HPDE6-E6E7 (cell line): ENCODE measurements around the gene FAR1.
"Not testable (repeated sequence)": the region's sequence is repeated elsewhere in the genome, so short reads cannot be mapped to it uniquely, and the experiment has no call there.

Experiments used
- DNase-seq: peaks from one replicate; pipeline ENCODE4 v3.0.0; 2011; ENCODE audit warnings: missing footprints; ENCODE audit errors: extremely low spot score

The FAR1 gene

GRCh38 chr11:13705710-13706109, 37.2 kb downstream of the FAR1 start:
- DNase-seq, result no peak

- DNase-seq, result no peak
Measured at GRCh38 chr11:13713982-13714381, 45.5 kb downstream of the FAR1 start.

GRCh38 chr11:13717331-13717730, 48.9 kb downstream of the FAR1 start:
- no peak for DNase-seq

- DNase-seq, result no peak
Measured at GRCh38 chr11:13718394-13718793, 49.9 kb downstream of the FAR1 start.

- DNase-seq, result no peak
Measured at GRCh38 chr11:13720940-13721339, 52.5 kb downstream of the FAR1 start.

GRCh38 chr11:13721760-13722159, 53.3 kb downstream of the FAR1 start:
- no peak for DNase-seq

- DNase-seq, result no peak
Measured at GRCh38 chr11:13726456-13726855, 58.0 kb downstream of the FAR1 start.

GRCh38 chr11:13728076-13728475, 59.6 kb downstream of the FAR1 start:
- DNase-seq, result no peak

GRCh38 chr11:13734530-13734929, 66.1 kb downstream of the FAR1 start:
- no peak for DNase-seq

GRCh38 chr11:13745165-13745564, 76.7 kb downstream of the FAR1 start:
- no peak for DNase-seq

- not testable (repeated sequence) for DNase-seq
Measured at GRCh38 chr11:13753316-13753715, 84.8 kb downstream of the FAR1 start.

GRCh38 chr11:13759050-13759449, 90.6 kb downstream of the FAR1 start:
- no peak for DNase-seq

- no peak for DNase-seq
Measured at GRCh38 chr11:13760115-13760514, 91.6 kb downstream of the FAR1 start.

GRCh38 chr11:13761250-13761649, 92.8 kb downstream of the FAR1 start:
- DNase-seq, result no peak

GRCh38 chr11:13761716-13762115, 93.2 kb downstream of the FAR1 start:
- no peak for DNase-seq

- DNase-seq, result no peak
Measured at GRCh38 chr11:13762718-13763117, 94.2 kb downstream of the FAR1 start.

- DNase-seq, result no peak
Measured at GRCh38 chr11:13763341-13763740, 94.9 kb downstream of the FAR1 start.

GRCh38 chr11:13765886-13766285, 97.4 kb downstream of the FAR1 start:
- no peak for DNase-seq

- no peak for DNase-seq
Measured at GRCh38 chr11:13767471-13767870, 99.0 kb downstream of the FAR1 start.

- DNase-seq, result no peak
Measured at GRCh38 chr11:13769188-13769587, 100.7 kb downstream of the FAR1 start.

GRCh38 chr11:13771151-13771550, 102.7 kb downstream of the FAR1 start:
- no peak for DNase-seq

- DNase-seq, result peak; percentile 16
Measured at GRCh38 chr11:13772223-13773046, 104.0 kb downstream of the FAR1 start.

- no peak for DNase-seq
Measured at GRCh38 chr11:13775471-13775870, 107.0 kb downstream of the FAR1 start.
